Measurements from ENCODE around the gene ISM2. TPM values are rescaled to one million over a fixed set of nuclear protein-coding genes. Genes with fewer than 3 reads are reported as not detected.

The ISM2 gene
- total RNA-seq, 1 experiment from 2014 or later = not detected

GRCh38 chr14:77507762-77508161, 9.1 kb upstream of the ISM2 start:
- H4K20me1 ChIP-seq (ENCODE audit: insufficient read depth) = no peaks in the 10 kb centered on the region
- ATAC-seq (no peak), DNase-seq (ENCODE audit: low read depth, low spot score) (no peak)
- peaks cover 5 to 8% of the 10 kb centered on the region in 2 experiments; a peak in 3 of 4 replicates for H3K36me3 ChIP-seq (ENCODE audit: control insufficient read depth in 1 of 2, insufficient read depth in 2 of 2, low read length in 2 of 2)
- intact Hi-C loops (cut with micrococcal nuclease) = no loop called here
- H3K4me3 ChIP-seq (replicated peaks in 1 of 2; ENCODE audit: low read depth in 1 of 2, low read length in 2 of 2) = no peak overlapping the region
- no peaks in the 10 kb centered on the region for H3K9me2 ChIP-seq (ENCODE audit: insufficient read depth)
- H3K4me2 ChIP-seq (ENCODE audit: low read length) = no peak overlapping the region
- ChIA-PET RAD21 (ENCODE audit: low non-redundant PET in 1 of 2, low total read pairs in 2 of 2, uncharacterized antibody in 2 of 2, unreplicated experiment in 2 of 2) (no interaction called here), CTCF (no interaction called here), POLR2A (no interaction called here)
- H3K4me1 ChIP-seq (ENCODE audit: control insufficient read depth in 1 of 2, insufficient read depth in 2 of 2, low read length in 2 of 2) = no peaks in the 10 kb centered on the region
- H2AFZ ChIP-seq (ENCODE audit: low read depth, low read length, poor library complexity, severe bottlenecking) = no peak overlapping the region
- H3K79me2 ChIP-seq (ENCODE audit: insufficient read depth, low read length) = no peaks in the 10 kb centered on the region
- no peaks in the 10 kb centered on the region for H3K9me3 ChIP-seq (ENCODE audit: control insufficient read depth in 1 of 2, insufficient read depth in 1 of 2, low read depth in 1 of 2, low read length in 2 of 2)
- no peak for TF ChIP-seq FOSL1 (IDR thresholded peaks at IDR 0.05; ENCODE audit: low read depth)
- no peak for TF ChIP-seq MAX (IDR thresholded peaks at IDR 0.05)
- TF ChIP-seq EGR1 (IDR thresholded peaks at IDR 0.05; ENCODE audit: low read depth) = no peak
- TF ChIP-seq ZNF274 (IDR thresholded peaks at IDR 0.05; ENCODE audit: low read depth, low read length) = no peak
- TF ChIP-seq, protein P1, sequence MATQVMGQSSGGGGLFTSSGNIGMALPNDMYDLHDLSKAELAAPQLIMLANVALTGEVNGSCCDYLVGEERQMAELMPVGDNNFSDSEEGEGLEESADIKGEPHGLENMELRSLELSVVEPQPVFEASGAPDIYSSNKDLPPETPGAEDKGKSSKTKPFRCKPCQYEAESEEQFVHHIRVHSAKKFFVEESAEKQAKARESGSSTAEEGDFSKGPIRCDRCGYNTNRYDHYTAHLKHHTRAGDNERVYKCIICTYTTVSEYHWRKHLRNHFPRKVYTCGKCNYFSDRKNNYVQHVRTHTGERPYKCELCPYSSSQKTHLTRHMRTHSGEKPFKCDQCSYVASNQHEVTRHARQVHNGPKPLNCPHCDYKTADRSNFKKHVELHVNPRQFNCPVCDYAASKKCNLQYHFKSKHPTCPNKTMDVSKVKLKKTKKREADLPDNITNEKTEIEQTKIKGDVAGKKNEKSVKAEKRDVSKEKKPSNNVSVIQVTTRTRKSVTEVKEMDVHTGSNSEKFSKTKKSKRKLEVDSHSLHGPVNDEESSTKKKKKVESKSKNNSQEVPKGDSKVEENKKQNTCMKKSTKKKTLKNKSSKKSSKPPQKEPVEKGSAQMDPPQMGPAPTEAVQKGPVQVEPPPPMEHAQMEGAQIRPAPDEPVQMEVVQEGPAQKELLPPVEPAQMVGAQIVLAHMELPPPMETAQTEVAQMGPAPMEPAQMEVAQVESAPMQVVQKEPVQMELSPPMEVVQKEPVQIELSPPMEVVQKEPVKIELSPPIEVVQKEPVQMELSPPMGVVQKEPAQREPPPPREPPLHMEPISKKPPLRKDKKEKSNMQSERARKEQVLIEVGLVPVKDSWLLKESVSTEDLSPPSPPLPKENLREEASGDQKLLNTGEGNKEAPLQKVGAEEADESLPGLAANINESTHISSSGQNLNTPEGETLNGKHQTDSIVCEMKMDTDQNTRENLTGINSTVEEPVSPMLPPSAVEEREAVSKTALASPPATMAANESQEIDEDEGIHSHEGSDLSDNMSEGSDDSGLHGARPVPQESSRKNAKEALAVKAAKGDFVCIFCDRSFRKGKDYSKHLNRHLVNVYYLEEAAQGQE (IDR thresholded peaks at IDR 0.05; ENCODE audit: low read depth) = no peak
- TF ChIP-seq SIN3A (IDR thresholded peaks at IDR 0.05; ENCODE audit: low read depth) = no peak
- no peak overlapping the region for H3K9ac ChIP-seq (ENCODE audit: low read length)
- BruUV-seq (replicated peaks) = no TSS peak
- H3K27me3 ChIP-seq (ENCODE audit: insufficient read depth, low read length) = no peaks in the 10 kb centered on the region
- no peak overlapping the region for H3K27ac ChIP-seq (ENCODE audit: low read depth, low read length)

DNA sequence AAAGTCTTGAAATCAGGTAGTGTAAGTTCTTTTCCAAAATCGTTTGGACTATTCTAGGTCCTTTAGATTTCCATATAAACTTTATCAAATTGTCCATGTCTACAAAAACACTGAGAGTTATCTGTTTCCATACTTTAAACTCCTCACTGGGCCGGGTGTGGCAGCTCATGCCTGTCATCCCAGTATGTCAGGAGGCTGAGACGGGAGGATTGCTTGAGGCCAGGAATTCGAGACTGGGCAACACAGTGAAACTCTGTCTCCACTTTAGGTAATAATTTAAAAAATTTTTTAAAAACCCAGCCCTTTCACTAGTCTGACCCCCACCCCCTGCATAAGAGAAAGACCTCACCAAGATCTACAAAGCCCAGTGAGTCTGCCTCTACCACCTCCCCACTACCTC, 6.4 kb upstream of the ISM2 start:
- Histone ChIP-seq H3K9me2 (ENCODE audit: insufficient read depth) (no peaks in the 10 kb centered on the region), H3K36me3 (ENCODE audit: control insufficient read depth in 1 of 2, insufficient read depth in 2 of 2, low read length in 2 of 2) (no peaks in the 10 kb centered on the region), H3K9me3 (ENCODE audit: control insufficient read depth in 1 of 2, insufficient read depth in 1 of 2, low read depth in 1 of 2, low read length in 2 of 2) (no peaks in the 10 kb centered on the region), H3K4me3 (replicated peaks in 1 of 2; ENCODE audit: low read depth in 1 of 2, low read length in 2 of 2) (no peak overlapping the region), H3K79me2 (ENCODE audit: insufficient read depth, low read length) (no peaks in the 10 kb centered on the region), H3K9ac (ENCODE audit: low read length) (no peak overlapping the region), H3K27ac (ENCODE audit: low read depth, low read length) (no peak overlapping the region), H3K27me3 (ENCODE audit: insufficient read depth, low read length) (no peaks in the 10 kb centered on the region), H2AFZ (ENCODE audit: low read depth, low read length, poor library complexity, severe bottlenecking) (no peak overlapping the region), H3K4me2 (ENCODE audit: low read length) (no peak overlapping the region), H4K20me1 (ENCODE audit: insufficient read depth) (no peaks in the 10 kb centered on the region), H3K4me1 (ENCODE audit: control insufficient read depth in 1 of 2, insufficient read depth in 2 of 2, low read length in 2 of 2) (no peaks in the 10 kb centered on the region)
- ChIA-PET CTCF (no interaction called here), RAD21 (ENCODE audit: low non-redundant PET in 1 of 2, low total read pairs in 2 of 2, uncharacterized antibody in 2 of 2, unreplicated experiment in 2 of 2) (no interaction called here), POLR2A (no interaction called here)
- intact Hi-C loops (cut with micrococcal nuclease) = no loop called here
- ATAC-seq (no peak), DNase-seq (ENCODE audit: low read depth, low spot score) (no peak)
- BruUV-seq (replicated peaks) = no TSS peak
- TF ChIP-seq TCF7L2 (IDR thresholded peaks at IDR 0.05; ENCODE audit: borderline replicate concordance, extremely low read depth, insufficient read depth, insufficient read length) (no peak), POLR2AphosphoS5 (IDR thresholded peaks at IDR 0.05; ENCODE audit: low read depth, low read length) (no peak), SIN3A (IDR thresholded peaks at IDR 0.05; ENCODE audit: low read depth) (no peak), ELF1 (IDR thresholded peaks at IDR 0.05; ENCODE audit: borderline replicate concordance, low read depth) (no peak), ZFX (IDR thresholded peaks at IDR 0.05) (no peak), SRF (IDR thresholded peaks at IDR 0.05; ENCODE audit: low read depth) (no peak), CEBPB (IDR thresholded peaks at IDR 0.05; ENCODE audit: low read depth) (no peak), EGR1 (IDR thresholded peaks at IDR 0.05; ENCODE audit: low read depth) (no peak), EZH2phosphoT487 (IDR thresholded peaks at IDR 0.05; ENCODE audit: borderline replicate concordance) (no peak)
- TF ChIP-seq, protein P1 (IDR thresholded peaks at IDR 0.05; ENCODE audit: low read depth) = no peak
- TF ChIP-seq, protein P2, sequence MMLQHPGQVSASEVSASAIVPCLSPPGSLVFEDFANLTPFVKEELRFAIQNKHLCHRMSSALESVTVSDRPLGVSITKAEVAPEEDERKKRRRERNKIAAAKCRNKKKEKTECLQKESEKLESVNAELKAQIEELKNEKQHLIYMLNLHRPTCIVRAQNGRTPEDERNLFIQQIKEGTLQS (IDR thresholded peaks at IDR 0.05) = no peak

Data from HCT116 (cell line).